ENCODE measurements around the gene ATP2B2.

GRCh38 chr3:10456981-10457380 lies 48.4 kb downstream of the ATP2B2 start:
- TF ChIP-seq CTCF (IDR thresholded peaks at IDR 0.05) (no peak), POLR2A (IDR thresholded peaks at IDR 0.05) (no peak)

Measured in tibial nerve (tissue), 3 donors.